SK-N-MC (cell line): Measurements from ENCODE around the gene HOXA9.

Experiments used
- EZH2 ChIP-seq: fragments of 200-600 bp; sonication (generic); IDR thresholded peaks from one replicate; pipeline ENCODE4 v1.6.1; 2017; ENCODE audit warnings: antibody characterized with exemption
- POLR2AphosphoS5 ChIP-seq: IDR thresholded peaks from 2 replicates; pipeline ENCODE4 v1.6.1; 2012; ENCODE audit warnings: mild to moderate bottlenecking, low read depth, low read length, borderline replicate concordance

GRCh38 chr7:27187475-27188385 lies 22.4 kb upstream of the HOXA9 start:
- TF ChIP-seq EZH2 (no peak), POLR2AphosphoS5 (no peak)
